GM19193 (cell line): Measurements from ENCODE around the gene NDUFS3.

Source experiments
- POLR2A ChIP-seq: IDR thresholded peaks from 4 replicates; pipeline ENCODE4 v1.6.1; 2011; ENCODE audit not compliant: insufficient read depth, insufficient read length; ENCODE audit errors: extremely low read depth

Gene NDUFS3

DNA sequence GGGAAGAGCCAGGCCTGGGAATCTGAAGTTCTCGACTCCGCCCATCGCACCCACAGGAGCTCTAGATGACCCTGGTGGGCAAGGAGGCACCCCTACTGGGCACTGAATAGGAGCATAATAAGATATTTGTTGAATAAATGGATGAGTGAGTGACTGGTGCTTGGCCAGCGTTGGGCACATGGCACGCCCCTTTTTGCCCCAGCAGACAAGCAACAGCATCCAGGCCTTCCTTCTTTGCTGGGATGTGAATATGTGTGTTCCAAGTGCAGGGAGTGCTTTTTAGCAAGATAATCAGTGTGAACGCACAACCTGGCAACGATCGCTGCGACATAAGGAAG, 25.5 kb upstream of the NDUFS3 start:
- TF ChIP-seq POLR2A, result no peak

DNA sequence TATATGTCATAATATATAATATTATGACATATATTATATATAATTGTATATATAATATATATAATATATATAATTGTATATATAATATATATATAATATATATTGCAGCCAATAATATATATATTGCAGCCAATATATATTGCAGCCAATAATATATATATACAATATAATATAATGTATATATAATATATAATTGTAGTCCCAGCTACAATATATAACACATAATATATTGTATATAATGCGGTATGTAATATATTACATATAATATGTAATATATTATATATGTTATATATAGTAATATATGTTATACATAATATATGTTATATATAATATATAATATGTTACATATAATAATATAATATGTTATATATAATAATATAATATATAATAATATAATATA, 20.2 kb upstream of the NDUFS3 start:
- no peak for TF ChIP-seq POLR2A

DNA sequence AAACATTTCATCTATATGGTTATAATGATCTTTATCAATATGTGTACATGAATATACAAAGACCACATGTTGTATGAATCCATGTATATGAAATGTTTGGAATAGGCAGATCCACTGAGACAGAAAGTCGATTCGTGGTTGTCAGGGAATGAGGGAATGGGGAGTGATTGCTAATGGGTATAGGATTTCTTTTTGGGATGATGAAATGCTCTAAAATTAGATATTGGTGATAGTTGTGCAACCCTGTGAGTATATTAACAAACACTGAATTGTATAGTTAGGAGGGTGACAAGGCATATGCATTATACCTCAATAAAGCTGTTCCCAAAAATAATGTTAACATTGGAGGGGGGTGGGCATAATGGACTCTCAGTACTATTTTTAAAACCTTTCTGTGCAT, 18.4 kb upstream of the NDUFS3 start:
- no peak for TF ChIP-seq POLR2A

DNA sequence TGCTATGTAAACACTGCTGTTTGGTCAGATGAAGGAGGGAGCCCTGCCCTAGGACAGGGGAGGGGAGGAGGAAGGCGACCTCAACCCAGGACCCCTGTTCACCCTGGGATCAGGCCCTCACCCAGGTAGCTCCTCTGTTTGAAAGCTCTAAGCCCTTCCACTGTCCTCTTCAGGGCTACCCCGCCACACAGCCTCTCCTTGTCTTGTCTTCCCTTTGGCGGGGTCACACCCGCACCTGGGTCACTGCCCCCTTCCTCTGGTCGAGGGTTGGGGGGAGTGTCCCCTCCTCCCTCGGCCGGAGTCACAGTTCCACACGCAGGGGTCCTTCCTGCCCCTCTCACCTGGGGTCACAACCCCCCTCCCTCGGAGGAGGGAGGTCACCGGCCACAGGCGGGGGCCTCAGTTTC, 13.9 kb upstream of the NDUFS3 start:
- no peak for TF ChIP-seq POLR2A

DNA sequence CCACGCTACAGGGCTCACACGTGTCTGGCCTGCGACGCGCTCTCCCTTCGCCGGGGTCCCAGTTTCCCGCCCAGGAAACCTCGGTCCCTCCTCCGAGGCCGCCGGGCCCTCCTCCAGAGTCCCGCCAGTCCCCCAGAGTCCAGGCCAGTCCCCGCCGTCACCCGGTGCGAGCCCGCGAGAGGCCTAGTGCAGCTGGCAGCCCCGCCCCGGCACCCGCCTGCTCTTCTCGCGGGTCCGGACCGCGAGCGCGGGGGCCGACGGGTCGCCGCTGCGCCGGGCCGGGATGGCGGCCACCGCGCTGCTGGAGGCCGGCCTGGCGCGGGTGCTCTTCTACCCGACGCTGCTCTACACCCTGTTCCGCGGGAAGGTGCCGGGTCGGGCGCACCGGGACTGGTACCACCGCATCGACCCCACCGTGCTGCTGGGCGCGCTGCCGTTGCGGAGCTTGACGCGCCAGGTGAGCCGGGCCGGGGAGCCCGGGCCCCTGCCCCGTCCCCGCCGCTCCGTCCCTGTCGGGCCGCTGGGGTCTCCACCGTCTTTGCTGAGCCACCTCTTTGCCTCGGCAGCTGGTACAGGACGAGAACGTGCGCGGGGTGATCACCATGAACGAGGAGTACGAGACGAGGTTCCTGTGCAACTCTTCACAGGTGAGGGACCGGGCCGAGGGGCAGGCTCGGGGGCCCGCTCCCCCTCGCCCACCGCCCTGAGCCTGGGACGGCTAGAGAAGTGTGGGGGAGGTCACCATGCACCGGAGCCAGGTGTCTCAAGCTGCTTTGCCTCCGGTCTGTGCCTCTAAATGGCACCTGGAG, 13.3 kb upstream of the NDUFS3 start, which contains the start of gene PTPMT1:
PTPMT1 (plus strand) TSS at position 260 of the 809 bp plus-strand sequence; CDS start at position 284, 24 bp downstream.
- TF ChIP-seq POLR2A, result peak; percentile 95

DNA sequence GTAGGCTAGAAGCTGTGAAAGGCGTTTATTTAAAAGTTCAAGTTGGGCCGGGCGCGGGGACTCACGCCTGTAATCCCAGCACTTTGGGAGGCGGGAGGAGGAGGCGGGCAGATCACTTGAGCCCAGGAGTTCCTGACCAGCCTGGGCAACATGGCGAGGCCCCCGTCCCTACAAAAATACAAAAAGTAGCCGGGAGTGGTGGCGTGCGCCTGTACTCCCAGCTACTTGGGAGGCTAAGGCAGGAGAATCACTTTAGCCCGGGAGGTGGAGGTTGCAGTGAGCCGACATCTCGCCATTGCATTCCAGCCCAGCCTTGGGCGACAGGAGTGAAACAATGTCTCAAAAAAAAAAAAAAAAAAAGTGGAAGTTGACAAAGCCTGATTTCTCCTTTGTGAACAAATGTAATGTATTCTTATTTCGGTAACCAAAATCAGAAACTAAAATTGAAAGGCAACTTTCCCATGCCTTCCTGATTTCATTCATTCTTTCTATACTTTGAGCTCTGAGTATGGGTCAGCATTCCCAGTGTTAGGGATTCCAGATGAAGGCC, 12.7 kb upstream of the NDUFS3 start:
- TF ChIP-seq POLR2A, result no peak

DNA sequence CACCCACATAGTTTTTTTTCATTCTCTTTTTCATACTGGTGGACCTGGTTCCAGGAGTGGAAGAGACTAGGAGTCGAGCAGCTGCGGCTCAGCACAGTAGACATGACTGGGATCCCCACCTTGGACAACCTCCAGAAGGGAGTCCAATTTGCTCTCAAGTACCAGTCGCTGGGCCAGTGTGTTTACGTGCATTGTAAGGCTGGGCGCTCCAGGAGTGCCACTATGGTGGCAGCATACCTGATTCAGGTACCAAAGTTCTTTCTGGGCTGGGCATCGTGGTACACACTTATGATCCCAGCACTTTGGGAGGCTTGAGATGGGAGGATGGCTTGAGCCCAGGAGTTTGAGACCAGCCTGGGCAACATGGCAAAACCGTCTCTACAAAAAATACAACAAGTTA, 9.2 kb upstream of the NDUFS3 start:
- no peak for TF ChIP-seq POLR2A

DNA sequence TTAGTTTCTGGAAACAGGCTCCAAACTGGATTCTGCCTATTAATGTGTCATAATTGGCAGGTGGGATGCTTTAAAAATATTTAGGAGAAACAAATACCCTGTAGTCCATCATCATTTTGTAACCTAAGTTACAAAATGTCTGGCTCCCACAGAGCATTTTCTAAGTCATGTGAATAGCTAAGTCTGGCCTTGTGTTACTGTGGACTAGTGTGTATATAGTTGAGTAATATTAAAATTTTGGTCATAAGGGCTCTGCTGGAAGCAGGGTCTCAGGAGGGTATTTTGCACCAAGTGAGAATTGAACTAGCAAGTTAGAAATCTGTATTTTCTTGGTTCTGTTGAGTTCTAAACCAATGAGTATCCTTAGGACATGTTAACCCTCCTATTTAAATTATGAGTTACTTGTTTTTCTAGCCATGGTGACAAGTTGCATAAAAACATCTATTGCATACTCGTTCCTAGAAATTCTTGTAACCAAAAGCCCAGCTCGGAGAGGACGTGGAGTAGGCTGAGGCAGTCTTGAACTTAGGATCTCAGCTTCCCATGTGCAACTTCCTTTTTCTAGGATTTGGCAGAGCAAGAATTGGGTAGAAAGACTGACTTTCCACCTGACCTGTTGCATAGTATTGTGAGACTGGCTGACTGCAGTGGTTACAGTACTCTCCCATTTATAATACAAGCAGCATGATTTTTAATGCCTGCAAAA, 8.1 kb upstream of the NDUFS3 start:
- no peak for TF ChIP-seq POLR2A

DNA sequence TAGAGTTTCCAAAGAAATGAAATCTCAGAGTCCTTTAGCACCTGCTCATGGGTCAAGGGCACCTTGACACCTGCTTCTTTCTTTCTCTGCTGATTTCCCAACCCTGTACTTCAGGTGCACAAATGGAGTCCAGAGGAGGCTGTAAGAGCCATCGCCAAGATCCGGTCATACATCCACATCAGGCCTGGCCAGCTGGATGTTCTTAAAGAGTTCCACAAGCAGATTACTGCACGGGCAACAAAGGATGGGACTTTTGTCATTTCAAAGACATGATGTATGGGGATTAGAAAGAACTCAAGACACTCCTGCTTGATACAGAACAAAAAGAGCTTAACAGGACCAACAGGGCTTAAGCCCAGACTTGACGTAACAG, 7.5 kb upstream of the NDUFS3 start:
- no peak for TF ChIP-seq POLR2A

DNA sequence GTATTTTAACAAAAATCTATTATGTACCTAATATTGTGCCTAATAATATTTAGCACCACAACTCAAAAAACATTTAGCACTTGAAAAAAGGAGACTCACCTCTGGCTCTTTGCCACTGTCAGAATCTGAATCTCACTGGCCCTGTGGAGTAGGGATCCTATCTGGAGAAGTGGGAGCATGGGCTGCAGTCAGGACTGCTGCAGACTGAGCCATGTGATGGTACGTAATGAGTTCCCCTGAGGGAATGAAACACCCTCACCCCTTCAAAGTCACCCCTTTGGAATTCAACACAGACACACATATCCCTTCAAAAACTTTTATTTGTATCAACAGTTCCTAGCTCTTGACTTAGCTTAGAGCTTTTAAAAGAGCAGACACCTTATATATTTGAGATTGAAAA, 7.0 kb upstream of the NDUFS3 start:
- no peak for TF ChIP-seq POLR2A

DNA sequence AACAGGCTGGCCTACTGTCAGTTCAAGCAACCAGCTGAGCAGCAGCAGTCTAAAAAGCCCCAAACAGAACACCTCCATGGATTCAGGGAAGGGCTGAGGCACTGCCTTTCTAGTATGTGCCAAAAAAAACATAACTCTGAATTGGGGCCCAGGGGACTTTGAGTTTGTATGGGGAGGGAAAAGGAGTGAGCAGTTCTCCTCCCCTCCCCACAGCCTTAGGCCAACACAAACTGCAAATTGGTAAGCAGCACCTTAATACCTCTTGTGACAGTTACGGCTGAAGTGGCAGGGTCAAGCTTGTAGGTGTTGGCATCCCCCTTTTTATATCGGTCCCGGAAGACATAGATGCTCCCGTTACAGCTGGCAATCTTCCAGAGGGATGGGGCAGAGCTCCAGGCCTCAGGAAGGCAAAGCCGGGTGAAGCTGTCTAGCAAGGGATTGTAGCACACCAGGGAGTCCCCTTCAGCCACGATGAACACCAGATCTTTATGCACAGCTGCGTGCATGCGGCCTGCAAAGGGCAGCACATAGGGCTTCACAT, 6.1 kb upstream of the NDUFS3 start:
- TF ChIP-seq POLR2A, result no peak

DNA sequence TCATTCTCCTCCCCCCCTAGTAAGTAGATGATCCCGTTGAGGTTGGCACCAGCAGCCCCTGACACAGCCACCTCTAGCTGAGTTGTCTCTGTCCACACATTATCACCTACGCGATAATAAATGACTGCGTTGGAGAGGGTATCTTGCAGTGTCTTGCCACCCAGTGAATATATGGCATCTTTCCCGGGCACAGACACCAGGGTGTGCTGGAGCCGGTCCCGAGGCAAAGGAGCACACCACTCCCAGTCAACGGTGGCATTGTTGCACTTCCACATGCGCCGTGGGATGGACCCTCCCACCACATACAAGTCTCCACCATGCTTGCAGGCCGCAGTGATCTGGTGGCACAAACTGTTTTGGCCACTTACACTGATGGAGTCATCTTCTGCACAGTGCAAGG, 5.6 kb upstream of the NDUFS3 start:
- TF ChIP-seq POLR2A, result no peak

DNA sequence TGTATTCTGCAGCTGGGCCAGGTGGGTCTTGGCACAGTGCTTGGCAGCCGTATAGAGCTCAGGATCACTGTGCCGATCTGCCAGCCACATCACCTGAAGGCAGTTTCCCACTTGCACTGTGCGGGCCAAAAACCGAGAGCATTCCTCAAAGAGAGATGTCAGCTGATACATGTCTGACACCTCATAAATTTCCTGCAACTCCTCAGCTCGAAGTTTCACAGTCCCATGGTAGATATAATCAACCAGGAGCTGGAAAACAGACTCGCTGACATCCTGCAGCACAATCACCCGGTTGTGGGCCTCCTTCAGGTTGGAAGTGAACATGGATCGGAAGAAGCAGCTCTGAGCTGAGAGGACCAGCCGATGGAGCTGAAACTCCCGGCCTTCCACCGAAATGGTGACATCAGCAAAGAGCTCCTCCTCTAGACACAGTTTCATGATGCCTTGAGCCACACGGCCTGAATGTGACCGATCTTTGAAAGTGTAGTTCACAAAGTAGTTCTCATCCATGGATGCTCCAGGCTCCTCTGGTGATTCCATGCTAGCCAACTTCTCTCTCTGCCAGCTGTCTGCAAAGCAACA, 1.3 kb upstream of the NDUFS3 start:
- TF ChIP-seq POLR2A, result no peak

DNA sequence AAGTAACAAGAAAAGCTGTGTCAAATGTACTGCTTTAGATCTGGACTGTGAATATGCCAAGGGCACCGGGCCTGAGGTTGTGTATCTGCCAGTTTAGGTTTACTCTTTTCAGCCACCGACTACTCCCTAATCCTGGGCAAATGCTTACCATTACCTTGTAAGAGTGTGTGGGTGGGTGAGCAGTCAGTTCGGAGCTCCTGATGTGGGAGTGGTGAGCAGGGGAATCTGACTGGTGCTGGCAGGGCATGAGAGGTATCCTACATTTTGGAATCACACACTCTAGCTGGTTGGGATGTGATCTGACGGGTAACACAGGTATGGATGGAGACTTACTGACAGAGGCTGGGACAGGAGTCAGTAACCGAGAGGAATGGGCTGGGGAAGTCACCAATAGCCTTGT, 5.0 kb downstream of the NDUFS3 start:
- TF ChIP-seq POLR2A, result no peak

DNA sequence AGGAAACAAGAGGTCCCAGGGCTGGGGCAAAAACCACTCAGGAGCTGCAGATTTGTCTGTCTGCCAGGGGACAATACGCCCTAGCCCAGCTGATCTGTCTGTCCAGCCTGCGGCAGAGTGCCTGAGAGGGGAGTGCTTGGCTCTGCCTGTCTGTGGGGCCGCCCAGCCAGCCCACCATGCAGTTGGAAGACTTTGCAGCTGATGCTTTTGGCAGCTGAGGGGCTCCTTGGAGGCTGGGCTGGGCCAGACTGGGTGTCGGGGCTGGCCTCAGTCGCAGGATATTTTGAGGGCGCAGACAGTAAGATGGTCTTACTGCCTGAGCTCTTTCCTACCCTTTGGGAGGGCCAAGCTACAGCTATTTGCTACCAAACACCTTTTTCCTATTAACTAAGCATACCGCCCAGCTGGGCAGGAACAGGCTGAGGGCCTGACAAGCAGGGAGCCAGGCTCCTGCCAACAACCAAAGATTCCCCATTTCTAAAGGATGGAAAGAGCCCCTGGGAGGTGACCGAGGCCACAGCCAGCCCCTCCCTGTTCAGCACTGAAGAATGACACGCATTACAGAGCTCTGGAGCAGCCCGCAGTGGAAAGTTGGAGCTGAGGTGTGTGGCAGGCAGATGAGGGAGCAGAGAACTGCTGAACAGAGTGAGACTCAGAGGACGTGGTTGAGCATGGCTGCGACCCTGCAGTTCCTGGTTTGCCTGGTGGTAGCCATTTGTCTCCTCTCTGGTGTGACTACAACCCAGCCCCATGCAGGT, 7.4 kb downstream of the NDUFS3 start, which contains the start of gene FAM180B:
FAM180B (plus strand) TSS at position 581 of the 758 bp plus-strand sequence; CDS start at position 672, 91 bp downstream.
- no peak for TF ChIP-seq POLR2A
